ENCODE data around the gene LRMDA. TPM values are rescaled to one million over a fixed set of nuclear protein-coding genes. Genes with fewer than 3 reads are reported as not detected.

LRMDA gene
- total RNA-seq, 1 experiment from 2014 or later: 4.8 TPM

DNA sequence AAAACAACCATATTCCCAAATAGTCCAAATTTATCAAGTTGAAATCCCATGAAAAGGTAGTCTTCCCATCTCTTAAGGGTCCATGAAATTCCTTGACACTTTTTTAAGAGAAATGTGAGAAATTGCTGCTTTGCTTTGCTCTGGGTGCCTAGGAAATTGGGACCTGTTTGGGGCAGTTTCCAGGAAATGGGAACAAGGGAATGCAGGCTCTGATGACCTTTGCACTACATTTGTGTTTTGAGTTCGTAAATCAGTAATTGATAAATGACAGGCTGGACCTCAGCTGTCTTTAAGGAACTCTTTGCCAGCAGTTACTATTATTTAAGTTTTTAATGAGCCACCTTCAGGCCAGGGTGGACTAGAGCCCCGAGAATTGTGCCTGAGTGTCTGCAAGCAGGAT, 203.5 kb downstream of the LRMDA start:
- no peak overlapping the region for H3K27ac ChIP-seq (ENCODE audit: low read depth, low read length)
- DNase-seq (ENCODE audit: low read depth, low spot score) (no peak), ATAC-seq (no peak)
- TF ChIP-seq CBX3 (IDR thresholded peaks at IDR 0.05; ENCODE audit: low read depth) (no peak), SRF (IDR thresholded peaks at IDR 0.05; ENCODE audit: low read depth) (no peak), FOSL1 (IDR thresholded peaks at IDR 0.05; ENCODE audit: low read depth) (no peak), SP1 (IDR thresholded peaks at IDR 0.05; ENCODE audit: low read depth) (no peak), SIN3A (IDR thresholded peaks at IDR 0.05; ENCODE audit: low read depth) (no peak), EGR1 (IDR thresholded peaks at IDR 0.05; ENCODE audit: low read depth) (no peak), ZFX (IDR thresholded peaks at IDR 0.05) (no peak), TCF7L2 (IDR thresholded peaks at IDR 0.05; ENCODE audit: borderline replicate concordance, extremely low read depth, insufficient read depth, insufficient read length) (no peak)
- TF ChIP-seq, protein P1, sequence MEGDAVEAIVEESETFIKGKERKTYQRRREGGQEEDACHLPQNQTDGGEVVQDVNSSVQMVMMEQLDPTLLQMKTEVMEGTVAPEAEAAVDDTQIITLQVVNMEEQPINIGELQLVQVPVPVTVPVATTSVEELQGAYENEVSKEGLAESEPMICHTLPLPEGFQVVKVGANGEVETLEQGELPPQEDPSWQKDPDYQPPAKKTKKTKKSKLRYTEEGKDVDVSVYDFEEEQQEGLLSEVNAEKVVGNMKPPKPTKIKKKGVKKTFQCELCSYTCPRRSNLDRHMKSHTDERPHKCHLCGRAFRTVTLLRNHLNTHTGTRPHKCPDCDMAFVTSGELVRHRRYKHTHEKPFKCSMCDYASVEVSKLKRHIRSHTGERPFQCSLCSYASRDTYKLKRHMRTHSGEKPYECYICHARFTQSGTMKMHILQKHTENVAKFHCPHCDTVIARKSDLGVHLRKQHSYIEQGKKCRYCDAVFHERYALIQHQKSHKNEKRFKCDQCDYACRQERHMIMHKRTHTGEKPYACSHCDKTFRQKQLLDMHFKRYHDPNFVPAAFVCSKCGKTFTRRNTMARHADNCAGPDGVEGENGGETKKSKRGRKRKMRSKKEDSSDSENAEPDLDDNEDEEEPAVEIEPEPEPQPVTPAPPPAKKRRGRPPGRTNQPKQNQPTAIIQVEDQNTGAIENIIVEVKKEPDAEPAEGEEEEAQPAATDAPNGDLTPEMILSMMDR (IDR thresholded peaks at IDR 0.05 in 2 of 3, conservative IDR thresholded peaks at IDR 0.05 in 1 of 3; ENCODE audit: borderline replicate concordance in 1 of 3, insufficient read depth in 1 of 3, low read depth in 2 of 3, low read length in 2 of 3): no peak
- TF ChIP-seq, protein P2, sequence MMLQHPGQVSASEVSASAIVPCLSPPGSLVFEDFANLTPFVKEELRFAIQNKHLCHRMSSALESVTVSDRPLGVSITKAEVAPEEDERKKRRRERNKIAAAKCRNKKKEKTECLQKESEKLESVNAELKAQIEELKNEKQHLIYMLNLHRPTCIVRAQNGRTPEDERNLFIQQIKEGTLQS (IDR thresholded peaks at IDR 0.05): no peak
- TF ChIP-seq, protein P3, sequence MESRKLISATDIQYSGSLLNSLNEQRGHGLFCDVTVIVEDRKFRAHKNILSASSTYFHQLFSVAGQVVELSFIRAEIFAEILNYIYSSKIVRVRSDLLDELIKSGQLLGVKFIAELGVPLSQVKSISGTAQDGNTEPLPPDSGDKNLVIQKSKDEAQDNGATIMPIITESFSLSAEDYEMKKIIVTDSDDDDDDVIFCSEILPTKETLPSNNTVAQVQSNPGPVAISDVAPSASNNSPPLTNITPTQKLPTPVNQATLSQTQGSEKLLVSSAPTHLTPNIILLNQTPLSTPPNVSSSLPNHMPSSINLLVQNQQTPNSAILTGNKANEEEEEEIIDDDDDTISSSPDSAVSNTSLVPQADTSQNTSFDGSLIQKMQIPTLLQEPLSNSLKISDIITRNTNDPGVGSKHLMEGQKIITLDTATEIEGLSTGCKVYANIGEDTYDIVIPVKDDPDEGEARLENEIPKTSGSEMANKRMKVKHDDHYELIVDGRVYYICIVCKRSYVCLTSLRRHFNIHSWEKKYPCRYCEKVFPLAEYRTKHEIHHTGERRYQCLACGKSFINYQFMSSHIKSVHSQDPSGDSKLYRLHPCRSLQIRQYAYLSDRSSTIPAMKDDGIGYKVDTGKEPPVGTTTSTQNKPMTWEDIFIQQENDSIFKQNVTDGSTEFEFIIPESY (IDR thresholded peaks at IDR 0.05; ENCODE audit: extremely low read depth, insufficient replicate concordance, low read length): no peak
- ChIA-PET RAD21 (ENCODE audit: low non-redundant PET in 1 of 2, low total read pairs in 2 of 2, uncharacterized antibody in 2 of 2, unreplicated experiment in 2 of 2) (no interaction called here), CTCF (no interaction called here), POLR2A (no interaction called here)
- no peak overlapping the region for H3K9ac ChIP-seq (ENCODE audit: low read length)
- H3K4me2 ChIP-seq (ENCODE audit: low read length): no peak overlapping the region
- peaks cover 29% of the 10 kb centered on the region; the same call in 1 of the 2 replicates for H3K27me3 ChIP-seq (ENCODE audit: insufficient read depth, low read length)
- no peak overlapping the region for H3K4me3 ChIP-seq (replicated peaks in 1 of 2; ENCODE audit: low read depth in 1 of 2, low read length in 2 of 2)
- H3K9me3 ChIP-seq (ENCODE audit: control insufficient read depth in 1 of 2, insufficient read depth in 1 of 2, low read depth in 1 of 2, low read length in 2 of 2): no peaks in the 10 kb centered on the region
- H4K20me1 ChIP-seq (ENCODE audit: insufficient read depth): no peaks in the 10 kb centered on the region
- no peaks in the 10 kb centered on the region for H3K9me2 ChIP-seq (ENCODE audit: insufficient read depth)
- no peaks in the 10 kb centered on the region for H3K79me2 ChIP-seq (ENCODE audit: insufficient read depth, low read length)
- no peak overlapping the region for H2AFZ ChIP-seq (ENCODE audit: low read depth, low read length, poor library complexity, severe bottlenecking)
- H3K4me1 ChIP-seq (ENCODE audit: control insufficient read depth in 1 of 2, insufficient read depth in 2 of 2, low read length in 2 of 2): no peaks in the 10 kb centered on the region
- intact Hi-C loops (cut with micrococcal nuclease): no loop called here
- no TSS peak for BruUV-seq (replicated peaks)
- H3K36me3 ChIP-seq (ENCODE audit: control insufficient read depth in 1 of 2, insufficient read depth in 2 of 2, low read length in 2 of 2): no peaks in the 10 kb centered on the region

Data from HCT116 (cell line).